Activated CD8-positive, alpha-beta memory T cell treated with anti-CD3 and anti-CD28 coated beads, Interleukin-2, amount 50 U/mL, for 24 hours (primary cell): ENCODE measurements around the gene ZNF227.
"Not testable (repeated sequence)": the region's sequence is repeated elsewhere in the genome, so short reads cannot be mapped to it uniquely, and the experiment has no call there.

Experiments used
- DNase-seq: peaks from one replicate; pipeline ENCODE4 v3.0.0-alpha.2; 2020; ENCODE audit errors: extremely low read depth

Gene ZNF227

DNA sequence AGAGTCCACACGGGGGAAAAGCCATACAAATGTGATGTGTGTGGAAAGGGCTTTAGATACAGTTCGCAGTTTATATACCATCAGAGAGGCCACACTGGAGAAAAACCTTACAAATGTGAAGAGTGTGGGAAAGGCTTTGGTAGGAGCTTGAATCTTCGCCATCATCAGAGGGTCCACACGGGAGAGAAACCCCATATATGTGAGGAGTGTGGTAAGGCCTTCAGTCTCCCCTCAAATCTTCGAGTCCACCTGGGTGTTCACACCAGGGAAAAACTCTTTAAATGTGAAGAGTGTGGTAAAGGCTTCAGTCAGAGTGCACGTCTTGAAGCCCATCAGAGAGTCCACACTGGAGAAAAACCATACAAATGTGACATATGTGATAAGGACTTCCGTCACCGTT, 24.1 kb downstream of the ZNF227 start:
- DNase-seq = no peak

- DNase-seq = not testable (repeated sequence)
These were observed 40.0 kb downstream of the ZNF227 start for GRCh38 chr19:44252332-44252731.

GRCh38 chr19:44253392-44253791, 41.1 kb downstream of the ZNF227 start:
- not testable (repeated sequence) for DNase-seq

DNA sequence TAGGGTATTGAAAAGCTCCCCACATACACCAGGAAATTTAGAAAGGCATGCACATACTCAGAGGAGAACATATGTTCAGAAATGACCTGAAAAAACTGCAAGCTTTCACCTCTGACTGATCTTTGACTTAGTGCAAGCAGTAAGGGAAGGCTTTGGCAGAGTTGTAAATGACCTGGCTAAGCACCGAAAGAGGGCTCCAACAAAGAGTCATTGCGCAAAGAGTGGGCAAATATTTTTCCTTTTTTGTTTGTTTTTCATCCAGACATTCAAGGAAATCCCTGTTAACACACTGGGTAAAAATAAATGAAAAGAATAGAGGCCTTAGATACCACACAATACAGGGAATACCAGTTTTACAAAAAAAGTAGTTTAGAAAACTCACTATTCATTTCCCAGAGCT, 42.2 kb downstream of the ZNF227 start:
- no peak for DNase-seq

- no peak for DNase-seq
These were observed 43.5 kb downstream of the ZNF227 start for GRCh38 chr19:44255705-44256411.

- no peak for DNase-seq
These were observed 45.8 kb downstream of the ZNF227 start for GRCh38 chr19:44258136-44258535.

DNA sequence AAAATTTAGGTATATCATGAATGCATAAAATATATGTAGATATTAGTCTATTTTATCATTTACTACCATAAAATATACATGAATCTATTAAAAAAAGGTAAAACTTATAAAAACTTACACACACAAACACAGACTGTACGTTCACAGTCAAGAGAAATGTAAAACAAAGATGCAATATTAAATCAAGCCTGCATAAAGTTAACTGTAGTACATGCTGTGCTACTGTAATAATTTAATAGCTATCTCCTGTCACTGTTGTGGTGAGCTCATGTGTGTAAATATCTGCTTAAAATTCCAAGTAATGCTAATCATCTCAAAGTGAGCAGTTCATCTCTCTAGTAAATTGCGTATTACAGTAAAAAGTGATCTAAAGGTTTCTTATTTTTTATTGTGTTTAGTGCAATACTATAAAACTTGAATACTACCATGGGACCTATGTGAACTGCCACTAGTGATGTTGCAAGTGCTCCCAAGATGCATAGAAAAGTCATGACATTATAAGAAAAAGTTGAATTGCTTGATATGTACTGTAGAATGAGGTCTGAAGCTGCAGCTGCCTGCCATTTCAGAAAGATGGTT, 46.6 kb downstream of the ZNF227 start:
- DNase-seq = no peak

GRCh38 chr19:44260343-44260681, 48.0 kb downstream of the ZNF227 start:
- DNase-seq = no peak

GRCh38 chr19:44260695-44261446, 48.5 kb downstream of the ZNF227 start:
- DNase-seq = no peak

GRCh38 chr19:44277331-44277730, 65.0 kb downstream of the ZNF227 start:
- no peak for DNase-seq

- DNase-seq = no peak
These were observed 65.9 kb downstream of the ZNF227 start for GRCh38 chr19:44278181-44278690.

DNA sequence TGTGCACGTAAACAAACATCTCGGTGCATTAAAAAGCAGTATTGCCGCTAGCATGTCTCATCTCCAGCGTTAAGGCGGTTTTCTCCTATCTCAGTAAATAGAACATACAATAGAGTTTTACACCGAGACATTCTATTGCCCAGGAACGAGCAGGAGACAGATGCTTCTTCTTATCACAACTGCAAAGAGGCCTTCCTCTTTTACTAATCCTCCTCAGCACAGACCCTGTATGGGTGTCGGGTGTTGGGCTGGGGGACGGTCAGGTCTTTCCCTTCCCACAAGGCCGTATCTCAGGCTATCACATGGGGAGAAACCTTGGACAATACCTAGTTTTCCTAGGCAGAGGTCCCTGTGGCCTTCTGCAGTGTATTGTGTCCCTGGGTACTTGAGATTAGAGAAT, 68.6 kb downstream of the ZNF227 start:
- DNase-seq = no peak

GRCh38 chr19:44282846-44283245, 70.5 kb downstream of the ZNF227 start:
- no peak for DNase-seq

GRCh38 chr19:44284968-44285367, 72.6 kb downstream of the ZNF227 start:
- no peak for DNase-seq
